ENCODE data around the gene DLGAP1. TPM values are rescaled to one million over a fixed set of nuclear protein-coding genes. Genes with fewer than 3 reads are reported as not detected.

DLGAP1 gene
- total RNA-seq, 1 donor from 2014 or later, result 0.05 TPM

GRCh38 chr18:3720818-3721545 lies 734.1 kb downstream of the DLGAP1 start:
- Histone ChIP-seq H3K9me3 (replicated peaks) (no peaks in the 10 kb centered on the region), H3K27ac (replicated peaks) (no peak overlapping the region), H3K27me3 (ENCODE audit: low read depth) (peaks cover 10% of the 10 kb centered on the region), H3K36me3 (no peaks in the 10 kb centered on the region), H3K4me3 (no peak overlapping the region), H3K4me1 (no peaks in the 10 kb centered on the region)
- intact Hi-C loops (cut with micrococcal nuclease), result no loop called here
- no peak for DNase-seq
- TF ChIP-seq CTCF (IDR thresholded peaks at IDR 0.05; ENCODE audit: borderline replicate concordance), result no peak

GRCh38 chr18:3720159-3720558 lies 734.9 kb downstream of the DLGAP1 start:
- intact Hi-C loops (cut with micrococcal nuclease), result no loop called here
- Histone ChIP-seq H3K36me3 (no peaks in the 10 kb centered on the region), H3K27ac (replicated peaks) (no peak overlapping the region), H3K4me3 (no peak overlapping the region), H3K4me1 (no peaks in the 10 kb centered on the region), H3K9me3 (replicated peaks) (no peaks in the 10 kb centered on the region), H3K27me3 (ENCODE audit: low read depth) (peaks cover 10% of the 10 kb centered on the region)
- no peak for TF ChIP-seq CTCF (IDR thresholded peaks at IDR 0.05; ENCODE audit: borderline replicate concordance)
- DNase-seq, result no peak

- no peak for DNase-seq
- no peak overlapping the region for H3K27ac ChIP-seq (replicated peaks)
- no peaks in the 10 kb centered on the region for H3K4me1 ChIP-seq
- H3K27me3 ChIP-seq (ENCODE audit: low read depth), result no peaks in the 10 kb centered on the region
- no peak overlapping the region for H3K4me3 ChIP-seq
- no peaks in the 10 kb centered on the region for H3K9me3 ChIP-seq (replicated peaks)
- intact Hi-C loops (cut with micrococcal nuclease), result no loop called here
- TF ChIP-seq CTCF (IDR thresholded peaks at IDR 0.05; ENCODE audit: borderline replicate concordance), result no peak
- H3K36me3 ChIP-seq, result no peaks in the 10 kb centered on the region
Measured at GRCh38 chr18:3717376-3718025, 737.6 kb downstream of the DLGAP1 start.

- intact Hi-C loops (cut with micrococcal nuclease), result no loop called here
- Histone ChIP-seq H3K27ac (replicated peaks) (no peak overlapping the region), H3K9me3 (replicated peaks) (no peaks in the 10 kb centered on the region), H3K36me3 (no peaks in the 10 kb centered on the region), H3K4me1 (no peaks in the 10 kb centered on the region), H3K4me3 (no peak overlapping the region), H3K27me3 (ENCODE audit: low read depth) (no peaks in the 10 kb centered on the region)
- TF ChIP-seq CTCF (IDR thresholded peaks at IDR 0.05; ENCODE audit: borderline replicate concordance), result no peak
- DNase-seq, result no peak
Measured at GRCh38 chr18:3716116-3716660, 738.9 kb downstream of the DLGAP1 start.

GRCh38 chr18:3715231-3716080 lies 739.7 kb downstream of the DLGAP1 start:
- intact Hi-C loops (cut with micrococcal nuclease), result no loop called here
- no peak for DNase-seq
- Histone ChIP-seq H3K36me3 (no peaks in the 10 kb centered on the region), H3K27me3 (ENCODE audit: low read depth) (no peaks in the 10 kb centered on the region), H3K9me3 (replicated peaks) (no peaks in the 10 kb centered on the region), H3K4me3 (no peak overlapping the region), H3K4me1 (no peaks in the 10 kb centered on the region), H3K27ac (replicated peaks) (no peak overlapping the region)
- no peak for TF ChIP-seq CTCF (IDR thresholded peaks at IDR 0.05; ENCODE audit: borderline replicate concordance)
